ENCODE measurements around the gene SEC24D.

Gene SEC24D

DNA sequence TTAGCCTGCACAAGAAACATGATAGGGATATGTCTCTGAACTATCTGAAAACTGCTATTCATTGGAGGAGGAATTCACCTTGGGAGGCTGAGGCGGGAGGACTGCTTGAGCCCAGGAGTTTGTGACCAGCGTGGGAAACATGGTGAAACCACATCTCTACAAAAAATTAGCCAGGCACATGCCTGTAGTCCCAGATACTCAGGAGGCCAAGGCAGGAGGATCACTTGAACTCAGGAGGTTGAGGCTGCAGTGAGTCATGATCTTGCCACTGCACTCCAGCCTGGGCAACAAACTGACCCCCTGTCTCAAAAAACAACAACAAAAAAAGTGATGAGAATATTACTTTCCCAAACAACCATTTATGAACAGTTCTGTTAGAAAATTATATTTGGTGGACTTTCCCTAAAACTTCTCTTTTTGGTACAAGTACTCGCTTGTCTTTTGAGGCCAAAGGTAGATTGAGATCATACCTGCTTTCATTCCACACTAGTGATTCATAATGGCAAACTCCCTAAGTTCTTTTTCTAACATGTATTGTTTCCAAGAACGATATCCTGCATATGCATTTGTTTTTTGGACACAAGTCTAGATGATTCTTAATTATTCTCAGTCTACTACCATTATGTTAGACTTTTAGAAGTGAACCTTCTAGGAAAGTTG is 117.3 kb downstream of the SEC24D start:
- DNase-seq (ENCODE audit: low read depth) = no peak

DNA sequence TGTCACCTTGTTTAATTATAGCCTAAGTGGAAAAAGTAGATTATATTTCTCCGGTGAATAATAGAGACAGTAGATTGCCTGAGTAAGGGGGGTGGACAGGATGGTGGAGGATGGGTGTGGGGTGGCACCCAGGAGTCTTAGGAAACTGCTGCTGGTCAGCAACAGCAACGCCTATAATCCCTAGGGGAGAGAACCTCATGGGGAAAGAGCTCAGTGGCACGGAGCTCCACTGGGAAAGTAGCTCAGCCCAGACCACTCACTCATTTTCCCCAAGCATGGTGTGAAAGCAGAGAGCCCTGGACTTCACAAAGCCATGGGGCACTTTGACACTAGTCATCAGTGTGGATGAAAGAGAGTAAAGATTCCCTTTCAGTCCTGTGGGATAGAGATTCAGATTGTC is 119.6 kb downstream of the SEC24D start:
- no peak for DNase-seq (ENCODE audit: low read depth)

DNA sequence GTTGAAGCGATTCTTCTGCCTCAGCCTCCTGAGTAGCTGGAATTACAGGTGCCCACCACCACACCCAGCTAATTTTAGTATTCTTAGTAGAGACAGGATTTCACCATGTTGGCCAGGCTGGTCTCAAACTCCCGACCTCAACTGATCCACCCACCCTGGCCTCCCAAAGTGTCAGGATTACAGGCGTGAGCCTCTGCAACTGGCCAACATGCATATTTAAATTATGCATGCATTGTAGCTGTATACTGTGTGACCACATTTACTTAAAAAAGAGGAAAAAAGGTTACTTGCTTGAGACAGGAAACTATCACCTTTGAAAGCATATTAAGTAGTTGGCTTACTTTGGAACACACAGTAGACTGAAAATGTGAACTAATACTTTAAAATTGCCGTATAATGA is 121.2 kb downstream of the SEC24D start:
- no peak for DNase-seq (ENCODE audit: low read depth)

DNA sequence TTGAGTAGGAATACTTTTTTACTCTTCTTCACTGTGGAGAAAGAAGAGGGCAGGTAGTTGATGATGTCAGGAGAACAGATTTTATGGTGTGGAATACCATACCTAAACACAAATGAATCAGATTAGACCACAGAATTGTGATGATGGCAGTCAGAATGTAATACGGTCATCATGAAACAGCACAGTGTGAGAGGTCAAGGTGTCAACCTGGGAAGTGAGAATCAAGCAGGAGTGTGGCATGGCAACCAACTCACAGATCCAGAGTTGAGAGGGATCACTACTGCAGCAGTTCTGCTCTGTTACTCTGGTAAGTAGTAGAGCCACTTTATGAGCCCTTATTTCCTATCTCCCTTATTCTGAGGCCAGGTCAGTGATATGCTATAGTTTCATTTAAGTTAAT is 123.1 kb downstream of the SEC24D start:
- no peak for DNase-seq (ENCODE audit: low read depth)

DNA sequence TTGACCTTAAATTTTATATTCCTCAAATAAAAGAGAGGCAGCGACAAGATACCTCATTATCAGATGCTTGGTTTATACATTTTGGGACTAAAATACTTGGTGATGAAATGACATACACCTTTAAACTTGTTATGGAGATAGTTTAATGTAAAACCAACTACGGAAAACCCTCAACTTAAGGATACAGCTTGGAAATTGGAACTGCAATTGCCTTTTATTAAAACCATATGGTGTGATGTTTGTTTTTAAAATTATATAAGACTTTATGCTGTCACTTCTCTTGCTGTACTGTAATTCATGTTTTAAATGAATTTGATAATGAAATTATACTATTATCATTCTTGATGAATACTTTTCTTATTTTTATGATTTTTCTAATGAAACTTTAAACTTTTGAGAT is 124.9 kb downstream of the SEC24D start:
- no peak for DNase-seq (ENCODE audit: low read depth)

DNA sequence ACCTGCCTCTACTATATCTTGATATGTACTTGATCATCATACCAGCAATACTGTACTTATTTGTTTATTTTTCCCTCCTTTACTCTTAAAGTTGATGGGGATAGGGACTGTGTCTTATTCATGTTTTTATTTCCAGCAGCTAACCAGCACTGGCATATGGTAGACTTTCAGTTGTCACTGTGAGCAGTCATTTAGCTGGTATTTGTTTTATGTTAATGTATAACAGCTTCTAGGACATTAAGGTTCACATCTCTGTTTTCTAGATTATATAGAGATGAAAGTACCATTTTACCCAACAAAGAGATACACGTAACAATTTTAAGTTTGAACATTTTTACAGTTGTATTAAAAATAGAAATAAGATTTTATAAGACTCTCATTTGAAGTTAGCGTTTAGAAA is 132.8 kb downstream of the SEC24D start:
- DNase-seq (ENCODE audit: low read depth) = no peak

DNA sequence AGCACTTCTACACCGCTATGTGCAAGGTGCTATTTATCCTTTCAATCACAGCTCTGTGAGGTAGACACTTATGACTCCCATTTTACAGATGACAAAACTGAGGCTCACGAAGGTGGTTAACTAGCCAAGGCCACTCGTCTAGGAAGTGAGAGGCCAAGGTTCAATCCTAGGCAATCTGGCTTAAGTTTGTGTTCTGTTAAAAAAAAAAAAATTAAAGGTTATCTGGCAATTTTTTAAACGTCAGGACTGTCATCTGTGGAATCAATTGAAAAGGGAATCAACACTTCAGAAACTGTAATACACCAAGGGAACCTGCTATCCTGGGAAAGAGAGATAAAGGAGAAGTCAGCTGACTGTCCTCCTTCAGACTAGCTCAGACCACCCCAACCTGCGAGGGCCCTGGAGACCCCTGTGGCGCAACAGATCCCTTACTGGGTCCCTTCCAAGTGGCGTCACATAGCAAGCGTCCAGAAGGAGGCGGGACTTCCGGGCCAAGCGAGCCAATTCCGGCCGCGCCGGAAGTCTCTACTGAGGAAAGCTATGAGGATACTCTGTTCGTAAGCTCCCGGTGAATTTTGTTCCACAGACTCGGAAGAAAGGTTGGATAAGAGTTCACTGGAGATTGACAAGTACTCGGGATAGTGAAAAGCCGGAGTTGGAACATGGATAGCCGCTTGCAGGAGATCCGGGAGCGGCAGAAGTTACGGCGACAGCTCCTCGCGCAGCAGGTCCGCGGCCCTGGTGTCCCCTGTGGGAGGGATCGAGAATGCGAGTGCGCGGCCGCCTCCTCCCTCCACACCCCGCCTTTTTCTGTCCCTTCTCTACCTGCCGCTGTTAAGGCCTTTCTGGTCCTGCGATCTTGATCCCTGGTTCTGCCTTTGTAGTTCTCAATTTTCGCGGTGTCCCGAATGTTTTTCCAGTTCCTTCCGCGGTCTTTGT is 150.8 kb downstream of the SEC24D start, which contains the start of gene METTL14:
Gene METTL14, plus strand, starts transcription at position 520 of the 939 bp plus-strand sequence. Its CDS starts 143 bp downstream, at position 663.
- DNase-seq (ENCODE audit: low read depth) = peak; percentile 74

DNA sequence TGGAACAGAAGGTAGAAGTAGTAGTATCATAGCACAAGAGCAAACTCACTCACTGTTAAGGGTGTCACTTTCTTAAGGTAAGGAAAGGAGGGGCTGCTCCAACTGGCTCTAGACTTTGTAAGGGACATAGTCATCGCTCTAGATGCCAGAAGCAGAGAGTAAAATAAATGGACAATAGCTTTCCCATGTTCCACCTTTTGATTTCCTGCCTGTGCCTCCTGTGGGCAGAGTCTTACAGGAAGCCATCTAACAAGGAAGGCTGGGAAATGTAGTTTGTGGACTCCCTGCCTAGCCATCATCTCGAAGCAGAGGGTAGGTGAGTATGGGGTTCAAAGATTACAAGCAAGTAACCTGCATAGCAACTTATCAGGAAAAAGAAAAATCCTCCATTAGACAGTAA is 152.4 kb downstream of the SEC24D start:
- DNase-seq (ENCODE audit: low read depth) = no peak

DNA sequence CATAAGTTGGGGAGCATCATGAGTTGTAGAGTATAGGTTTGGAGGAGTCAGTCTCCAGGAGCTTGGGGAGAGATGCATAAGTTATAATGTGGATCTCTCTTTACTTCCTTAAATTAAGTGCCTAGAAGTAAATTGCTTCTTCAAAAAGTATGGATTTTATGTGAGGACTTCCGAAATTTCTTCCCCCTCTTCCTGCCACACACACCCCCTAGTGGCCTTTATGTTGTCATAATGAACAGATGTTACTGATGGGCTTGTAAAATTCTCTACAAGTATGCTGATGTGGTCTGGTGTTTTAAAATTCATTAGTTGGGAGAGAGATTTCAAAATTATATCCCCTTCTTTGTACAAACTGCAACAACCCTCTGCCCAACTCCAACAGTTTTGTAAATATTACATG is 153.0 kb downstream of the SEC24D start:
- DNase-seq (ENCODE audit: low read depth) = no peak

DNA sequence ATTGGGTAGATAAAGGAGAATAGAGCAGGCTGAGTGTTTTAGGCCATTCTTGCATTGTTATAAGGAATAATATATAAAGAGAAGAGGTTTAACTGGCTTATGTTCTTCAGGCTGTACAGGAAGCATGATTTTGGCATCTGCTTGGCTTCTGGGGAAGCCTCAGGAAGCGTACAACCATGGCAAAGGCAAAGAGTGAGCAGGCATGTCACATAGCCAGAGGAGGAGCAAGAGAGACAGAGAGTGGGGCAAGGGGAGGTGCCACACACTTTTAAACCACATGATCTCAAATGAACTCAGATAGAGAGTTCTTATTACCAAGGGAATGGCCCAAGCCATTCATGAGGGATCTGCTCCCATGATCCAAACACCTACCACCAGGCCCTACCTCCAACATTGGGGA is 155.1 kb downstream of the SEC24D start:
- DNase-seq (ENCODE audit: low read depth) = no peak

DNA sequence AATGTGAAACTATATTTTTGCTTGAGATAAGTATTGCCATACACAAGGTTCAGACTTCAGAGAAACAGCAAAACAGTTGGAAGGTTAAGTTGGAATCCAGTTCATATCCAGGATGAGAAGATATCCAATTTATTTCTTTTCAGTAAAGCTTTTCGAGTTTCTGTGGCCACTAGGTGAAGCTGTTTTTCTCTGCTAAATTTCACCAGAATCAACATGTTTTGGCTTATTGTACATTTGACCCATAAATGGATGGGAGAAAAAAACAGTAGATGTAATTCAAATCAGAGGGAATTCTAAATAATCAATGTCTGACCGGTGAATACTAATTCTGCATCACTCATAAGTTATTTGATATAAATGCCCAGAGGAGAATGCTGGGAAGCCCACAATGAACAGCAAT is 159.8 kb downstream of the SEC24D start:
- no peak for DNase-seq (ENCODE audit: low read depth)
